Mesodermal cell (in vitro differentiated cells): ENCODE measurements around the gene ADGRV1.
"Not testable (repeated sequence)": the region's sequence is repeated elsewhere in the genome, so short reads cannot be mapped to it uniquely, and the experiment has no call there.

Experiments
- H3K27ac ChIP-seq: 2 replicates; pipeline ENCODE4 v1.7.0; 2013; ENCODE audit warnings: mild to moderate bottlenecking, low read depth, low read length, moderate library complexity; ENCODE audit not compliant: severe bottlenecking
- H3K36me3 ChIP-seq: 2 replicates; pipeline ENCODE4 v1.7.1; 2013; ENCODE audit warnings: mild to moderate bottlenecking, low read length, moderate library complexity; ENCODE audit not compliant: control insufficient read depth, insufficient read depth
- H3K4me1 ChIP-seq: one replicate; pipeline ENCODE4 v1.7.1; 2013; ENCODE audit warnings: mild to moderate bottlenecking, low read length; ENCODE audit not compliant: insufficient read depth, control insufficient read depth, poor library complexity, severe bottlenecking
- H3K4me3 ChIP-seq: 2 replicates; pipeline ENCODE4 v1.7.0; 2013; ENCODE audit warnings: low read length, control low read depth, mild to moderate bottlenecking; ENCODE audit not compliant: insufficient read depth, poor library complexity, severe bottlenecking; ENCODE audit errors: extremely low read depth
- H3K9me3 ChIP-seq: 2 replicates; pipeline ENCODE4 v1.7.1; 2013; ENCODE audit warnings: mild to moderate bottlenecking, low read length, moderate library complexity; ENCODE audit not compliant: control insufficient read depth
- WGBS, 2 experiments: methylation state at CpG; one replicate each; pipeline ENCODE4 v1.1.5; 2013; ENCODE audit warnings: missing lambda C conversion rate in 2 of 2; ENCODE audit not compliant: insufficient coverage in 2 of 2; 5-methylcytosine and 5-hydroxymethylcytosine counted together

ADGRV1 gene

GRCh38 chr5:91041132-91041531 lies 482.5 kb downstream of the ADGRV1 start:
- WGBS, 2 experiments: 100% methylated on average over 1 of the region's 1 CpG; no CpG with 5 or more reads in 1 of the 2 experiments
- H3K9me3 ChIP-seq, H3K4me3 ChIP-seq, H3K36me3 ChIP-seq, H3K27ac ChIP-seq, H3K4me1 ChIP-seq: not testable (repeated sequence)

GRCh38 chr5:91042247-91042935 lies 483.8 kb downstream of the ADGRV1 start:
- H3K9me3 ChIP-seq: no peaks in the 10 kb centered on the region
- H3K27ac ChIP-seq: no peak overlapping the region
- H3K4me3 ChIP-seq: no peak overlapping the region
- no peaks in the 10 kb centered on the region for H3K36me3 ChIP-seq
- no peaks in the 10 kb centered on the region for H3K4me1 ChIP-seq
- no CpG with 5 or more reads among the region's 1 CpG for WGBS, 2 experiments

- 71% methylated on average over 1 of the region's 2 CpGs; no CpG with 5 or more reads in 1 of the 2 experiments for WGBS, 2 experiments
- H3K27ac ChIP-seq: peak overlapping the region; percentile 48
Measured at GRCh38 chr5:91042936-91043255, 484.3 kb downstream of the ADGRV1 start.

GRCh38 chr5:91048073-91048472 lies 489.5 kb downstream of the ADGRV1 start:
- Histone ChIP-seq H3K9me3 (no peaks in the 10 kb centered on the region), H3K4me1 (peaks cover 8% of the 10 kb centered on the region), H3K27ac (no peak overlapping the region), H3K4me3 (no peak overlapping the region), H3K36me3 (no peaks in the 10 kb centered on the region)

More at GRCh38 chr5:91042936-91043255, 484.3 kb downstream of the ADGRV1 start:
- no peaks in the 10 kb centered on the region for H3K4me1 ChIP-seq
- no peak overlapping the region for H3K4me3 ChIP-seq
- H3K36me3 ChIP-seq: no peaks in the 10 kb centered on the region
- no peaks in the 10 kb centered on the region for H3K9me3 ChIP-seq

DNA sequence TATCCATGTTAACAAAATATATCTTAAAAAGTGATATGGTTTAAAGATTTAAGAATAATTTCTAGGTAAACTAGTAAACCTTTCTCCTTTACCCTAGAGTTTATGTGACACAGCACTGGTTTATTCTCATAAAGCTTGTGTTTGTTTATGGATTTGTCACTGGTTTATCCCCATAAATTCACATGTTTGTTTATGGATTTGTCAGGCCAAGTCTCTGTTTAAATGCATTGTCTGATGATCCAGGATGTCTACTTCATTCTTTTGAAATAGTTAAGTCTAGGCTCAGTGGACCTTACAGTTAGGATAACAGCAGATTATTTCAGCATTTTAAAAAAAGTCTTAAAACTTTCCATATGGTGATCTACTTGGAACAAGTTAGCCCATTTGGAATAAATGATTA lies 490.5 kb downstream of the ADGRV1 start:
- H3K4me1 ChIP-seq: peaks cover 8% of the 10 kb centered on the region
- H3K27ac ChIP-seq: no peak overlapping the region
- no peak overlapping the region for H3K4me3 ChIP-seq

DNA sequence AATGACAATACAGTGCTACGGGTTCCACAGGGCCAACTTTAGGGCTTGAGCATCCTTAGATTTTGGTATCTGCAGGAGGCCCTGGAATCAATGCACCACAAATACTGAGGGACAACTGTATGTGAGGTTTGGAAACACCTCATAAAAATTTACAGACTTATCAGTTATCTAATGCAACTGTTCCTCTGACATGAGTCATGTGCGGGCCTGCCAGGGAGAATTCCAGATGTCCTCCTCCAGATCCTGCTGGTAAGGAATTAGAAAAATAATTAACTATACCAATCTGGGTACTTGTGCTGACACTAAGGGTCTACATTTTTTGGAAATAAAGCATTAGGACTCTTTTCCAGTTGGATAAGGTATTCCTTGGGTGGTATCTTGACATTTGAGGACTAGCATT lies 491.2 kb downstream of the ADGRV1 start:
- Histone ChIP-seq H3K27ac (no peak overlapping the region), H3K9me3 (no peaks in the 10 kb centered on the region), H3K4me3 (no peak overlapping the region), H3K36me3 (no peaks in the 10 kb centered on the region), H3K4me1 (peaks cover 8% of the 10 kb centered on the region)
- WGBS, 2 experiments: 100% methylated on average over 1 of the region's 2 CpGs

More for the DNA sequence above, 490.5 kb downstream of the ADGRV1 start:
- H3K9me3 ChIP-seq: no peaks in the 10 kb centered on the region
- H3K36me3 ChIP-seq: no peaks in the 10 kb centered on the region

GRCh38 chr5:91052411-91052810 lies 493.8 kb downstream of the ADGRV1 start:
- H3K9me3 ChIP-seq, H3K4me3 ChIP-seq, H3K27ac ChIP-seq, H3K4me1 ChIP-seq, H3K36me3 ChIP-seq: not testable (repeated sequence)
- 83 to 97% methylated on average over 6 to 7 of the region's 8 CpGs for WGBS, 2 experiments

GRCh38 chr5:91052977-91053740 lies 494.6 kb downstream of the ADGRV1 start:
- no peak overlapping the region for H3K27ac ChIP-seq
- no peaks in the 10 kb centered on the region for H3K36me3 ChIP-seq
- 91 to 97% methylated on average over 3 of the region's 4 CpGs for WGBS, 2 experiments
- peaks cover 12% of the 10 kb centered on the region for H3K4me1 ChIP-seq
- H3K4me3 ChIP-seq: no peak overlapping the region
- H3K9me3 ChIP-seq: no peaks in the 10 kb centered on the region

DNA sequence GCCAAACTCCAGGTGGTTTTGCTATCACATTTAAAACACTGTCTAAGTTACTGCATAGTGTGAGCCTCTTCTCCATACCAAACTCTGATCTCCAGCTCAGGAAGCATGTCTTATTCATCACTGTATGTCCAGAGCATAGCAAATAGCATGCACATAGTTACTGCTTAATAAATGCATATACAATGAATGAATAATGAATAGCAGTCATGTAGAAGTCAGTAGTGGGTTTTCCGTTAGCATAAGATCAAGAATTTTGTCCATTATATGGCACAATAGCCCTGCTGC lies 495.1 kb downstream of the ADGRV1 start:
- H3K4me3 ChIP-seq: no peak overlapping the region
- H3K36me3 ChIP-seq: no peaks in the 10 kb centered on the region
- WGBS, 2 experiments: no CpG with 5 or more reads among the region's 1 CpG
- H3K9me3 ChIP-seq: no peaks in the 10 kb centered on the region
- H3K4me1 ChIP-seq: peaks cover 12% of the 10 kb centered on the region
- no peak overlapping the region for H3K27ac ChIP-seq

DNA sequence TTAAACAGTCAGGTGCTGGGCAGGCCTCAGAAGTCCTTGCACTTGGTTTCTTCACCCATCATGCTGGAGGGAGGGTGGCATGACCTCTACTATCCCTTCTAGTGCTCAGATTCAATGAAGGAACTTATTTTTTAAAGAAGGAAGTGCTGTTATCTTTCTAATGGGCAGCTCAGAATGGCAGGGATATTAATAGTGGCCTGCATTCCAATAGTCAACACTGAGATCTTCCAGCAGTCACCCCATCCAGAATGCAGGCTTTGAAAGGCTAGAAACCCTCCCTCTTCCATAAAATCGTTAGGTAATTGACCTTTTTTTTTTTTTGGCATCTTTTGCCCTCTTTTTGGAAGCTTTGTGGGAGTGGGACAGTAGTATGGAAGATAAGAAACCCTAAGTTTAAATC lies 499.6 kb downstream of the ADGRV1 start:
- WGBS, 2 experiments: no CpG with 5 or more reads among the region's 1 CpG
- peaks cover 5% of the 10 kb centered on the region for H3K4me1 ChIP-seq
- no peak overlapping the region for H3K4me3 ChIP-seq
- no peak overlapping the region for H3K27ac ChIP-seq
- no peaks in the 10 kb centered on the region for H3K36me3 ChIP-seq
- H3K9me3 ChIP-seq: no peaks in the 10 kb centered on the region

- 93 to 95% methylated on average over 3 to 4 of the region's 4 CpGs for WGBS, 2 experiments
- no peak overlapping the region for H3K27ac ChIP-seq
- H3K36me3 ChIP-seq: no peaks in the 10 kb centered on the region
- H3K4me3 ChIP-seq: no peak overlapping the region
- peaks cover 5% of the 10 kb centered on the region for H3K4me1 ChIP-seq
- H3K9me3 ChIP-seq: no peaks in the 10 kb centered on the region
Measured at GRCh38 chr5:91058575-91058974, 500.0 kb downstream of the ADGRV1 start.
